Keratinocyte (primary cell): ENCODE data around the gene TBC1D8B.

ENCODE experiments used
- EZH2 ChIP-seq: IDR thresholded peaks from one replicate; pipeline ENCODE4 v1.6.1; 2012; ENCODE audit warnings: inconsistent platforms, mild to moderate bottlenecking, low read length, moderate library complexity
- TF ChIP-seq, protein P1 (sequence below), 3 experiments: IDR thresholded peaks in 1 of 3; conservative IDR thresholded peaks in 1 of 3; optimal IDR thresholded peaks in 1 of 3; 2 replicates in 2 of 3; 3 replicates in 1 of 3; pipeline versions ENCODE3 to v1.5.1; 2011; ENCODE audit warnings: low read length in 3 of 3, mild to moderate bottlenecking in 3 of 3, moderate library complexity in 2 of 3, control low read depth in 1 of 3, inconsistent platforms in 1 of 3; ENCODE audit not compliant: insufficient read depth in 2 of 3; ENCODE audit errors: extremely low read depth in 1 of 3

DNA sequence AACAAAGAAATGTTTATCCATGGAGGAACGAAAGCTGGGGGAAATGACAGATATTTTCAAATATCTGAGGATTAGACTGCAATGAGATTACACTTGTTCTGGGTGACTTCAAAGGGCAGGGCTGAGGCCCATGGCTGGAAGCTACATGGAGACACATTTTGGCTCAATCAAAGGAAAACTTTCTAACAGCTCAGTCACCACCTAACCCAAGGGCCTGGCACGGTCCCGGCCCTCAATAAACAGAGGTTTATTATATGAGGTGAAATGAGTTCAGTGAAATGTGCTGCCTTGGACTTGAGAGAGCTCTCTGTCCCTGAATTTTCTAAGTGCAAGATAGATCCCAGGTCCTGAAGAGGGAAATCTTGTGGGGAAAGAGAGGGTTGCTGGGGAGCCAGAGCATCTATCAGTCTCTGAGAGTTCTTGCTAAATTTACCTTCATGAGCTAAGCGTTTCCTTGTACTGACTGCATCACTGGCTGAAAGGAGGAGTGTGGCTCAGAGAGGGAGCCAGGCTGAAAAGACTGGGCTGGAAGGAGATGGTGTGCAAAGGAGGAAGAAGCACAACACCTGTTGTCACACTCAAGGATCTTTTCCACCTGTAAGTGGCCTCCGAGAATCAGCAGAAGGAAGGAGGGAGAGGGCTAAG lies 102.7 kb downstream of the TBC1D8B start:
- TF ChIP-seq, protein P1, sequence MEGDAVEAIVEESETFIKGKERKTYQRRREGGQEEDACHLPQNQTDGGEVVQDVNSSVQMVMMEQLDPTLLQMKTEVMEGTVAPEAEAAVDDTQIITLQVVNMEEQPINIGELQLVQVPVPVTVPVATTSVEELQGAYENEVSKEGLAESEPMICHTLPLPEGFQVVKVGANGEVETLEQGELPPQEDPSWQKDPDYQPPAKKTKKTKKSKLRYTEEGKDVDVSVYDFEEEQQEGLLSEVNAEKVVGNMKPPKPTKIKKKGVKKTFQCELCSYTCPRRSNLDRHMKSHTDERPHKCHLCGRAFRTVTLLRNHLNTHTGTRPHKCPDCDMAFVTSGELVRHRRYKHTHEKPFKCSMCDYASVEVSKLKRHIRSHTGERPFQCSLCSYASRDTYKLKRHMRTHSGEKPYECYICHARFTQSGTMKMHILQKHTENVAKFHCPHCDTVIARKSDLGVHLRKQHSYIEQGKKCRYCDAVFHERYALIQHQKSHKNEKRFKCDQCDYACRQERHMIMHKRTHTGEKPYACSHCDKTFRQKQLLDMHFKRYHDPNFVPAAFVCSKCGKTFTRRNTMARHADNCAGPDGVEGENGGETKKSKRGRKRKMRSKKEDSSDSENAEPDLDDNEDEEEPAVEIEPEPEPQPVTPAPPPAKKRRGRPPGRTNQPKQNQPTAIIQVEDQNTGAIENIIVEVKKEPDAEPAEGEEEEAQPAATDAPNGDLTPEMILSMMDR (optimal IDR thresholded peaks at IDR 0.05 in 1 of 3, IDR thresholded peaks at IDR 0.05 in 1 of 3, conservative IDR thresholded peaks at IDR 0.05 in 1 of 3; ENCODE audit: extremely low read depth in 1 of 3, insufficient read depth in 2 of 3, low read length in 3 of 3), result no peak
- TF ChIP-seq EZH2, result no peak
